ENCODE measurements around the gene ZRANB3.
"Not testable (repeated sequence)": the region's sequence is repeated elsewhere in the genome, so short reads cannot be mapped to it uniquely, and the experiment has no call there.

ZRANB3 gene

DNA sequence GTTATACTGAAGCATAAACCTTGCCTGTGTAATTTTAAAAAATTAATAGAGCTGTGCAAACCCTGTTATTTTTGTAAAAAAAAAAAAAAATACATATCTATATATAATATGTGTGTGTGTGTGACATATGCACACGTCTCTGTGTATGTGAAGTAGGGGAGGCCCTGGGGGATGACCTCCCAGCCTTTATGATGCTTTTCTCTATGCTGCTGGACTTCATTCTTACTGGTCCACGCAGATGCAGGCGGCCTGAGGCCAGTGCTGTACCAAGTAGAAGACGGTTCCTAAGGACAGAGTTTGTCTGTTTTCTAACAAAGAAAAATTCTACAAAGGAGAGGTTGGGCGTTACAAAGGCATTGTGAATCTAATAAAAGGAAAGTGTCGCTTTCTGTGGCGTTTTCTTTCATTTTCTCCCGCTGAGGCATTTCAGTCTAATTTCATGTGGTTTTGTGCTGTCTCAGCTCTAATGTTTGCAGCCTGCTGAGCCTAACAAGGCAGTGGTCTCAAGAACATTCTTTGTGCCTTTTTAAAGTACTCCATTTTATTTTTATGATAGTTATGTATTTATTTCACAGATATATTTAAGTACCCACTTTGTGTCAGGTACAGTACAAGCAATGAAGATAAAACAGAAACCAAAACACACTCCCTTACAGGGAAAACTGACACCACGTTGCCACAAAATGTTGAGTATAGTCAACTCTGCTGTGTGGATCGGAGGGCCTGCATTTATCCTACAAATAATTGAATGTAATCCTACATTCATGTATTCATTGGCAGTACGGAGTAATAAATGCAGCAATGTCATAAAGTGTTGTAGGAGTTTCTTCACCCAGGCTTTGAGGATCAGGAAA lies 360.9 kb downstream of the ZRANB3 start:
- DNase-seq: no peak

- DNase-seq: no peak
Measured at GRCh38 chr2:135168204-135168856, 362.7 kb downstream of the ZRANB3 start.

GRCh38 chr2:135167273-135167672 lies 363.7 kb downstream of the ZRANB3 start:
- DNase-seq: no peak

DNA sequence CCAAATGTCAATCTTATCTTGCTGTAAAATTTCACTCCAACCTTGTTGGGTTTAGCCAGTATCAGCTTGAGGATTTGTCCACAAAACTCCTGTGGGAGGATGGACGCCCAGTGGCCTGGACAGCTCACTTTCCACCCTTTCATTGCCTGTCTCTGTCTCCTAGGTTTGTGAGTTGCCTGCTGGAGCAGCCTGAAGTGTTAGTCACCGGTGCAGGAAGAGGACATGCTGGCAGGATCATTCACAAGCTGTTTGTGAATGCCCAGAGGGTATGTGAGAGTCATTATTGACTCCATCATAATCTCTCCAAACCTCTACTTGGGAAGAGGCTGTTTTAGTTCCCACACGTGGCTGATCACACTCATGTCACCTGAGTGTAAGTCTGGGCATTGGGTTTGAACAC lies 366.6 kb downstream of the ZRANB3 start:
- DNase-seq: no peak

GRCh38 chr2:135163901-135164300 lies 367.1 kb downstream of the ZRANB3 start:
- DNase-seq: no peak

DNA sequence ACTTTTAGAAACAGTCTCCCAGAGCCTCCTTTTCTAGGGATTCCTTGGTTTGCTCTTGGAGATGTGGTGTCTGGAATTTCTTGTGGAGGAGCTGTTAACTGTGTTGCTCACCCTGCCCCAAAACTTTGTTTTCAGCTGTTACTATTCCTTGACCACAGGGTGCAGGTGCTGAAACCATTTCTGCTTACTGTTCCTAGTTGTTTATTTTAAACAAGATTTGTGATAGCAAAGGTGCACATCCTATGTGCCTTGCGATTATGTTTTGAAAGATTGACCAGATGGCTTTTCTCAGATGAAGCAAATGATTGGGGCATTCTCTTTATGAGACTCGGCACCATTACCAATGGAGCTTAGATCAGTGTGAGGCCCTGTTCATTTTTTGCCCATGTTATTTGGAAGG lies 367.7 kb downstream of the ZRANB3 start:
- DNase-seq: no peak

DNA sequence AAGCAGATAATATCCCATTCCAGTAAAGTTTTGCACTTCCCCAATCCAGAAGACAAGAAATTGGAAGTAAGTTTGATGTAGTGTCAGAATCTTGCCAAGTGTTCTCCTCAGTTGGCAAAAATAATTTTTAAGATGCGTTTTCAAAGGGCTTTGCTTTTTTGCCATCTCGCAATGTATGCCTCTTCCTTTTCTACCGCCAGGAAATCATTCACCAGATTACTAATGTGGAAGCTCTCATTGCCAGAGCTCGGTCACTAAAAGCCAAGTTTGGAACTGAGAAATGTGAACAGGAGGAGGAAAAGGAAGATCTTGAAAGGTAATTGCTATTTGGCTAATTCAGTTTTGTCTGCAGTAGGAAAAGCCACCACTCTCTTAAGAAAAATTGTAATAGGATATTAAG lies 368.2 kb downstream of the ZRANB3 start:
- no peak for DNase-seq

- no peak for DNase-seq
Measured at GRCh38 chr2:135162377-135162776, 368.6 kb downstream of the ZRANB3 start.

GRCh38 chr2:135159191-135159590 lies 371.8 kb downstream of the ZRANB3 start:
- no peak for DNase-seq

DNA sequence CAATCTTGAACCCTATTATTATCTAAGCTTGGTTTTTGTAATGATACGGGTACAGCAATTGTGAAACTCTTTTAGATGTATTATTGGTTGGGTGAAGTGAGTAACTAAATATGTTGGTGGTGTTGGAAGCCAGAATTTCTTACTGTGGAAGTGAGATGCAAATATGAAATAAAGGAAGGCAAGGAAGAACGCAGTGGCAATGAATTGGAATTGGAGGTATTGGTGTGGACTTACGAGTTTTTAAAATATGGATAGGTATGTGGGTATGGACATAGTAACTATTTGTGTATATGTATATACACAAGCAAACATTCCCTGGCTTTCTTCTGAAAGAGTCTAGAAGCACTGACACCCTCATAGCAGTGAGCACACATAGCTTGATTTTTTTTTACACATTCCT lies 373.2 kb downstream of the ZRANB3 start:
- DNase-seq: no peak

DNA sequence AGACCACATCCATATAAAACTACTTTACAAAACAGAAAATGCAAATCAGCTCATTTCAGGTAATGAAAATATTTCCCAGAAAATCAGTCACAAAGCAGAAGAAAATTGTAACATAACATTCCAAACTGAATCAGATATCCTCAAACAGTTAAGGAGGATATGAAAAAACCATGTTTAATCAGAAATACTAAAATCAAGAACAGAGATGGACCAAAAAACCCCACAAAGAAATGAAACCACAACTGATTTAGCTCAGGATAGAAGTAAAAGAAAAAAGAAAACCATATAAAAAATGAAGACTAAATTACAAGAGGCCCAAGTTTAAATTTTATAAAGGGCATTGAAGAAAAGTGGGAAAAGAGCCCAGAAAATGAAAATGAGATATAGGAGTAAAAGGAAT lies 376.1 kb downstream of the ZRANB3 start:
- no peak for DNase-seq

DNA sequence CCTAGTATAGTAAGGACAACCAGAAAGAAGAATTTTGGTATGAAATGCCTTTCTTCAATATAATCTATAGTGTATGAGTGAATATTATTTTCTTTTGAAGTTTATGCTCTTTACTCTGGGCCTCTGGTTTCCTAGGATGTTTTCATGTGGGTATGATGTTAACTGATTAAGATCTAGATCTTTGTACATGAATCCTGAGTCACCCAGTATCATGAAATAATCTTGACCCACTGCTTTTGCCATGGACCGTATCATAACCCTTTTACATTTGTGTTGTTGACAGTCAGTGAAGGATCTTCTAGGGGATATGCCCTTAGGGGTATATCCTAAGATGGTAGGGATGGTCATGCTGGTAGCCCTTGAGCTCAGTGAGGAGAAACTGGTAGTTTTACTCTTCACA lies 378.7 kb downstream of the ZRANB3 start:
- no peak for DNase-seq

GRCh38 chr2:135151615-135152014 lies 379.4 kb downstream of the ZRANB3 start:
- DNase-seq: no peak

DNA sequence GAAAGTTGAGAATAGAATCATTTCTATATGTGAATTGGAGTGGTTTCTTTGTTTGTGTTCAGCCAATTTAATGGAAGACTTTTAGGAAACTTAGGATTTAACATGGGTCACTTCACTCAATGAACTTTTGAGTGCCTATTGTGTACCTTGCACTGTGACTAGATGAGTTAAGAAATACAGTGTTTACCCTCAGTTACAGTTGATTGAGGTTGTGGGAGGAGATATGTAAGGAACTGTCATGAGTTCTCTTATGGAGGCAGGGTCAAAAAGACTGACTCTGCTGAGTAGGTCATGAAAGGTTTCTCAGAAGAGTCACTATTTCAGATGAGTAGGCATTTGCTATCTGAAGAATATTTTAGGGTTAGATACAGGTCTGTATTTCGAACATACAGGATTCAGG lies 380.3 kb downstream of the ZRANB3 start:
- no peak for DNase-seq

DNA sequence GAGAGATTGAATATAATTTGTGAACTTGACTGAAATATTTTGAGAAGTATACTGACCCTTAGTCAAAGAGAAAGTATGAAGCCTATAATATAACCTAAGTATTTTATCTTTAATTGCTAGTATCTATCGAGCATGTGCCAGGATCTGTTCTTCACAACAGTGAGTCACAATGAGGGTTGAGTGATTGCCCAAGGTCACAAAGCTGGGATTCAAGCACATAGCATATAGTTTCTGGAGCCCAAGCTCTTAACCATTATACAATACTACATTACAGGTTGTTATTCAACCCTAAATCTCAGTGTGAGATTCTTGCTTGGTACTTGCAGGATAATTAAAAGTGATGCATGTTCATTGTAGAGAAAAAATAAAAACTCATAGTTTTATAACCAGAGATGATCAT lies 381.8 kb downstream of the ZRANB3 start:
- DNase-seq: no peak

DNA sequence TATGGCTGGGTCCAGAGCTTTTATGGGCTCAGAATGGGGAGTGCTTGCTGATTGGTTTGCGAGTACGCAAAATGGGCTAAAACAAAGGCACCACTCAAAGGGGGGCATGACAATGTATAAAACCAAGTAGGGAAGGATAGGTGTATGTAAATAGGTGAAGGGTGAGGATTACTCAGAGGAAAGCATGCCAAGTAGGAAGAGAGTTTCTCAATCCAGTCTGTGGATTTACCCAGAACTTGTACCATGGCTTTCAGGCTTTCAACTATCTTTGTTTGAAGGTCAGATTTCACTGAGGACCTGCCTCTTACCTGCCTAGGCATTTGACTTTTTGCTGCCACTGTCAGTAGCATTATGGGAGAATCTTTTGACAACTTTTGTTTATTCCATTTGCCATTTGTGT lies 386.7 kb downstream of the ZRANB3 start:
- no peak for DNase-seq

- no peak for DNase-seq
Measured at GRCh38 chr2:135142323-135142722, 388.7 kb downstream of the ZRANB3 start.

DNA sequence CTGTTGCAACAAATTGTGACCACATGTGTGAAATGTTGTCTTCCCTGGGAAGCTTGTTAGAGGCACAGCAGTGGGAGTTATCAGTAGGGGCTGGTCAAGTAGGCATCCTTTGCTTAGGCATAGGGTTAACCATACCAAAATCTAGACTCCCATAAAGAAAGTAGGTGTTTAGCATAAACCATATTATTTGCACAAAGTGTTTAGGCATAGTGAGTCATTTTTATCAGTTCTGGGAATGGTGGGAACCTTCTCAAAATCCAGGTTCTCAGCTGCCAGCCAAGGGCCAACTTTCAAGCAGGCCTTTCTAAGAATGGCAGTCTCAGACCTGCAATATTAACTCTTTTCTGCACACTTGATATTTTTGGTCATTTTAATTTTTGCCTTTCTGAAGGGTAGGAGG lies 390.4 kb downstream of the ZRANB3 start:
- no peak for DNase-seq

DNA sequence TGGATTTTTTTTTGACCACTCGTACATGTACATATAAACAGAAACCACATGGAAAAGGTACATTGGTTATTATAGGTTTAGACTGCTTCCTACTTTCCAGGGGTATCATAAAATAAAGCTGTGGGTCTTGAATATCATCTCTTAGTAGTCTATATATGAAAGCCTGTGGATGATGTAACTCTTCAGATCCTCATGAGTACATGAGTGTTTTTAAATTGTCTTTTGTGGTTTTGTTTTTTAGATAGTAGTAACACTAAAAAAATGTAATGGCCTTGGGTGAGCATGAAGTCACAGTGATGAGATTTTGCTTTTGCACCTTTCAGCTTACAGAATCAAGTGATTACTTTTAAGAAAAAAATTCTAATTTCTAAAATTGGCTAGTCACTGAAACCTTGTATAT lies 398.7 kb downstream of the ZRANB3 start:
- no peak for DNase-seq

DNA sequence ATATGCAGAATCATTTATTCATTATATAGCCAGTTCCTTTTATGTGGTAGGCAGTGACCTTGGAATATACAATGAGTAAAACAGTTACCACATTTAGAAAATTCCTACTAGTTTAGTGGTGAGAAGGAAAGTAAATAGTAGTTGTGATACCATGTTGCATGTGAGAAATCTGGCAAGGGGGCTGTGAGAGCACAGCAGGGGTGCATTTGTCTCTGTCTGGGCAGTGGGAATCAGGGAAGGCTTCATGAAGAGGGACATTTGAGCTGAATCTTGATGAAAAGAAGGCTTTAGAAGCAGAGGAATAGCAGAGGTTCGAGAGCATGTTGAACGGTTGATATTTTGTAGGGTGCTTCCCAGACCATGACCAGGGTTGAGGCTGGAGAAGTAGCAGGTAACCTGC lies 400.3 kb downstream of the ZRANB3 start:
- DNase-seq: no peak

DNA sequence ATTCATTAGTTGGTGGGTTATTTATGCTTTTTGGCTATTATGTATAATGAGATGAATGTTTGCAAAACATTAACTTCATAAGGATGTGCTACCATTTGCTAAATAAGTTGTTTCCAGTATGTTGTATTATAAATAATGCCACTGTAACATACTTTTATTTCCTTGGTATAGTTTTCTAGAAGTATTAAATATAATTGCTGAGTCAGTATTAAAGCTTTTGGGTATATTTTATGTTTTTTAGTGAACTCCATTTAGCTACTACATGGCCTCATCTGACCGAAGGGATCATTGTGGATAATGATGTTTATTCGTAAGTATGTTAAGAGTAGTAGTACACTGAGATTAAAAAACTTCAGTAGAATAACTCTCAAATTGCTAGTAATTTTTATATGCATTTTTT lies 405.1 kb downstream of the ZRANB3 start:
- no peak for DNase-seq

GRCh38 chr2:135124924-135125886 lies 405.8 kb downstream of the ZRANB3 start:
- DNase-seq: no peak

DNA sequence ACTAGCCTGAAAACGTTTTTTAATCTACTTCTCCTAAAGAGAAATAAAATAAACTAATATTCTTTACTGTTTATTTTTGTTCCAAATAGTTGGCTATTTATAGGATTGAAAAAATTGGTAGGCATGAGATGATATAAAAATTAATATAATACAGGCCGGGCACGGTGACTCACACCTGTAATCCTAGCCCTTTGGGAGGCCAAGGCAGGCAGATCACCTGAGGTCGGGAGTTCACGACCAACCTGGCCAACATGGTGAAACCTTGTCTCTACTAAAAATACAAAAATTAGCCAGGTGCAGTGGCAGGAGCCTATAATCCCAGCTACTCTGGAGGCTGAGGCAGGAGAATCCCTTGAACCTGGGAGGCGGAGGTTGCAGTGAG lies 409.4 kb downstream of the ZRANB3 start:
- DNase-seq: not testable (repeated sequence)

All from CD4-positive, alpha-beta T cell treated with Interleukin-4 for 4 hours (primary cell).